Cerebellar cortex (tissue), 1 donor: ENCODE results near the gene CNOT6.

Experiments used
- DNase-seq: peaks from one replicate; pipeline ENCODE4 v3.0.0-alpha.2; 2015; ENCODE audit warnings: low spot score

The CNOT6 gene

DNA sequence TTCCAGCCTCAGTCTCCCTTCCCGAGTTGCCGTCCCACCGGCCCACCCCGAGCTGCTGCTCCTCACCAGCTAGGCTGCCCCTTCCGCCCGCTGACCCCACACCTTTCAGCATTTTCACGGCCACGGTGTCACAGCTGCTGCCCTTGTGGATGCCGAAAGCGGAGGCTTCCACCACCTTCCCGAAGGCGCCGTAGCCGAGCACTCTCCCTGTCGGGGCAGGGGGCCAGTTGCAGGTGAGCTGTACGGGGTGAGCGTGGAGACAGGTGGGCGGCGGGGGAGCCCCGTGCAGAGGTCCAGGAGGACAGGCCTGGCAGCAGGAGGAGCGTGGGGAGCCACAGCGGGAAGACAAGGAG, 125.4 kb downstream of the CNOT6 start:
- DNase-seq, result no peak

DNA sequence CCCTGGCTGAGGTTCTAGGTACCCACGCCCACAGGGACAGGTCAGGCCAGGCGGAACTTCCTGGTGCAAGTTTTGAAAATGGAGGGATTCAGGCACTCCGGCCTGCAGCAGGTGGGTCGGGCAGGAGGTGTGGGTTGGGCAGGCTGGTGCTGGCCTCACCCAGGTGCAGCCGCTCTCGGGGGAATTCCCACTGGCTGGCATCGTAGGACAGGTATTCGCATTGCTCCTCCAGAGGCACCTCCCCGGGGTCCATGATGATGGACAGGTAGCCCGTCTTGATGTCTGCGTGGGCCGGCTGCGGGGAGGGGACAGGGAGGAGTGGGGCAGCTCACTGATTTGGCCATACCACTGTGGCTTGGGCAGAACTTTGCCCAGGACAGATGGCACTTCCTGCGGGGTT, 125.8 kb downstream of the CNOT6 start:
- no peak for DNase-seq

DNA sequence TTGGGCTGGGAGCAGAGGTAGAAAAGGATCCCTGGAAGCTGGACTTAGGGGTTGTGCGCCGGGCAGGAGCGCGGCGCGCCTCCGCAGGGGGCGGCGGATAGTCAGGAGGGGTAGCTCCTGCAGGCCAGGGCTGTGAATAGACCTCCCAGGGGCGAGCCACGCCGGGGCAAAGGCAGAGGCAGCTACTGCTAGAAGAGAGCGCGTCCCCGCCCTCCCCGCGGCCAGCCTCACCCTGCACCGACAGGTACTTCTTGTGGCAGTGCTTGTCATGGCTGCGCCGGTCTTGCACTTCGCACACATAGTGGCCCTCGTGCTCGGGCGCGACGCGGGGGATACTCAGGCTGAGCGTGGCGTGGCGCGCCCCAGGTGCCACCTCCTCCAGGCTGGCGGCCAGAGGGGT, 127.1 kb downstream of the CNOT6 start:
- DNase-seq, result no peak

DNA sequence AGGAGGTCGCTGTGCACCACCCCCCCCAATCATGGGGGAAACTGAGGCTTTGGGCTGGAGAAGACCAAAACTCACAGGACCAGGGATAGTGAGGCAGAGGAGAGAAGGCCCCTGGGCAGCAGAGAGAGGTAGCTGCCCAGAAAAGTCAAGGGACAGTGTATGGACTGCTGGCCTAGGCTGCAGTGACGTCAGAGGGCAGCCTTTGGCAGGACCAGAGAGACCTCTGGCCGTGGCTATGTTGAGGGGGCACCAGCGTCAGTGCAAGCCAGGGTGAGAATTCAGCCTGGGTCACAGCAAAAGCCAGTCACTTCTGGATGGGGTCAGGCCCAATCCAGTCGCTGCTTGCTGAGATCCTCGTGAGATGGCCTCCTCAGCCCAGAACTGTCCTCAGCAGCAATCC, 128.7 kb downstream of the CNOT6 start:
- DNase-seq, result no peak

DNA sequence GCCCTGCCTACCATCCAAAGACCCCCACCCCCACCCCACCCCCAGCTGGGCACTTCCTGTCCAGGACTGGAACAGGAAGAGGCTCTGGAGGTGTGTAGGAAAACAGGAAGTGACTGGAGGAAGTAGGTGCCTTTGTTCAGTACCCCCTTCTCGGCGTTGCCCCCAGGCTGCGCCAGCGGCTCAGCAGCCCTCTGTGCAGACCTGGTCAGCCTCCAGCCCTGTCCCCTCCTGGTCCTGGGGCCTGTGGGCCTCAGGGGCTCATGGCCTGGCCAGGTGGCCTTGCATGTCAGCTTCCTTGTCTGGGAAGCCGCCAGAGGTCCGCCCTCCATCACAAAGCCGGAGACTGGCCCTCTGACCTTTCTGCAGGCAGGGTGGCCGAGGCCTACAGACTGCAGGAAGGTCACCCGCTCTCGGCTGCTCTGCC, 129.2 kb downstream of the CNOT6 start:
- DNase-seq, result no peak

DNA sequence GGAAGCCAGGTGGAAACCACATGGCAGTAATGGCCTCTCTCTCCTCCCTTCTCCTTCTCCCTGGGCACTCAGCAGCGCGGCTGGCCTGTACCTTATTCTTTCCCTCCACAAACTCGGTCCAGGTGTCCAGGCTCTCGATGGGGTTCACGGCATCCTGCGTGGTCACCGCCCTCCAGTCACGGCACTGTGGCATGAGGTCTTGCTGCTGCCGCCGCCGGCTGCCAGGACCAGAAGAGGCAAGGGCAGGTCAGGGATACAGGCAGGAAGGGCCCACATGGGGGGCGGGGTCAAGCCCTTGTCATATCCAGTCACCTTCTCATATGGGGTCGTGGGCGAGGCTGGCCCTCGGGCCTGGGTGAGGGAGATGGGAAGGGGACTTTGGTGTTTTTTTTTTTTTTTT, 129.7 kb downstream of the CNOT6 start:
- DNase-seq, result no peak

DNA sequence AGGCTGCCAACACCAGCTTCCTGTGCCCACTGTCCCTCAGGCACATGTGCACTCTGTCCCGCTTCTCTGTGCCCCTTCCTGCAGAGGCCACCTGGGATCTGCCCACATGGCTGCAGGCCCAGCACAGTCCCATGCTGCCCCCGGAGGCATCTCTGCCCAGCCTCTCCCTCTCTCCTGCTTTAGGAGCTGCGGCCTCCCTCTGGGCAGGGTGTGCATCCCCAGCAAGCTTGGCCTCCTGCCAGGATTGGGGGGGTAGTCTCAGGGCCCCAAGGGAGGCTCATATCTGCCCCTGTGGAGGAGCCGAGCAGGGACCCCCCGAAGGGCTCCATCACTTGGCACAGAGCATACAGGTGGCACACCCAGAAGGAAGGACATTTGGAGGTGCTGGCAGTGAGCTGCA, 130.4 kb downstream of the CNOT6 start:
- DNase-seq, result no peak

DNA sequence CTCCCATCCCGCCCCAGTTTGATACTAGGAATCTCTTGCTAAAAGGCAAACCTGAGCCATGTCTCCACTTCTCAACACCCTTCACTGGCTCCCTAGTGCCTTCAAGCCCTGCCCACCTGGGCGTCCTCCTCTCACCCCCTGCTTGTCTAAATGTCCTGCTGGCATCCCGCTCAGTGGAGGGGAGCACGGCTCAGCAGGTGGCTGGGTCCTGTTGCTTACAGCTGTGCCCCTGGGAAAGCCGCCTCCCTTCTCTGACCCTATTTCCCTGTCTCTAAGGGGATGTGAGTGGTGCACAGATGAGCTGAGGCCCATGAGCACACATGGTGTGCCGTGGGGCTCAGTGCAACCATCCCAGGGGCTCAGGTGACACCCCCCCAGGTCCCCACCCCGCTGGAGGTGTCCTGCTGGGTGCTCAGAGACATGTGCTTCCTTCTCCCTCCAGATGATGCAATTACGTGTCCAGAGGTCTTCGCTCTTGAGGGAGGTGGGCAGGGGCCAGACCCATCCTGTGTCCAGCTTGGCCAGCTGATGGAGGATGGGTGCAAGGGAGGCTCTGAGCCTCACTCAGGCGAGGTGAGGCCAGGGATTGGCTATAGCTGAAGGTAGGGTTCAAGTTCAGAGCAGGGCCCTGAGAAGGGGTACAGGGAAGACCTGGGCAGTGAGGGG, 131.1 kb downstream of the CNOT6 start:
- no peak for DNase-seq

DNA sequence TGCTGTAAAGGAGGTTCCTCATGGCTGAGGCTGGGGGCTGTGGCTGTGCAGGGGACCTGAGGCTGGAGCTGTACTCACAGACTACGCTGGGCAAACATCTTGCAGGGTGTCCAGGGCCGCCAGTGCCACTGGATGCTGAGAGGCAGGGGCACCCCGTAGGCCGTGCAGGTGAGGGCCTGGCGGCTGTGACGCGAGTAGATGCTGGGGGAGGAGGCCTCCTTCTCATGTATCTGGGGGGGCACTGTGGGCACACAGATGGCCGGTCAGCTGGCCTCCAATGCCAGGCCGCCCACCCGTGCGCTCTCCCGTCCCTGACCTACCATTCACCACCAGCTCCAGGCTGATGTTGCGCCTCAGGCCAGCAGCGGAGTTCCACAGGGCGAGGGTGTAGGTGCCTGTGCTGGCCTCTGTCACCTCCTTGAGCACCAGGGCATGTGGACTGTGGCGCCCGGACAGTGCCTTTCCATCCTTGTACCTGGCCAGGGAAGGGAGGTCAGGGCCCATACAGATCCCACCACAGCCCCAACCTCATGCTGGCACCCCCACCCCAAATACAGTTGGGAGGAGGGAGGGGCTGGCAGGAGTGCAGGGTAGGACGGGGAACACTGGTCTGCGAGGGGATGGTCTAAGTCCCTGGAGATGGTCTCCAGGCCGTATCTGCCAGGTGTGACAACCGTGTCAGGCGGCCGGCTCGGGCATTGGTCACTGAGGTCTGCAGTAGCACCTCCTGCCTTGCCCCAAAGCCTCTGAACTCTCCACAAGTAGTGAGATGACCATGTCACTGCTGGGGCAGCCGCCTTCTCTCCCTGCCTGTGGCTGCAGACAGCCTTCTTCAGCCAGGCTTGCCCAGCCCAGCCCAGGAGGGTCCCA, 131.8 kb downstream of the CNOT6 start:
- DNase-seq, result no peak

DNA sequence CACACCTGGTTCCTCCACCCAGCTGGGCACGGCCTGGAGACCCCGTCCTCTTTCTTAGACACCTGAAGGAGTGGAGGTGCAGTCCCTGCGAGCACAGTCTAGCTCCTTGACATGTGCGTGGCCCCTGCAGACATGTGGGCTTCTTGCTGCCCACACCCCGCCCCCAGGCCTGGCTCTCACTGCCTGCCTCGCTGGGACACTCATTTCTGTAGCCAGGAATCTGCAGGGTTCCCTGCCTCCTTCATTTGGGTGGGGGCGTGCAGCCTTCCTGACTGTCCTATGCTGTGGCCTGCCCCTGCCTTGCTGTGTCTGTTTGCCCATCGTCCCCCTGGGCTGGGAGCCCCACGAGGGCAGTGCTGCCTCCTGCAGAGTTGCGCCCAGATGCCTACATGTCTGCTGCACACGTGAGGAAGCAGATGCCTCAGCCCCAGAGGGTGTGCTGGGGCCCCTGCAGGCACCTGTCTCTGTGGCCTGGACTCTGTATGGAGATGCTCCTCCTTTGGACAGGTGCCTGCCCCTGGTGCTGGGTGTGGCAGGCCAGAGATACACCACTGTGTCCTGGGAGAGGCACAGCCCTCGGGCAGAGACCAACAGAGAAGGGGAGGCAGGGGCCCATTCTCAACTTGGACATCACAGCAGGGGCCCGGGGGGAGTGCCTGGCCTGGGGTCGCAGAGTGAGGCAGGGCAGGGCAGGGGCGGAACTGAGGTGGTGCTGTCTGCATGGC, 132.6 kb downstream of the CNOT6 start:
- DNase-seq, result no peak

DNA sequence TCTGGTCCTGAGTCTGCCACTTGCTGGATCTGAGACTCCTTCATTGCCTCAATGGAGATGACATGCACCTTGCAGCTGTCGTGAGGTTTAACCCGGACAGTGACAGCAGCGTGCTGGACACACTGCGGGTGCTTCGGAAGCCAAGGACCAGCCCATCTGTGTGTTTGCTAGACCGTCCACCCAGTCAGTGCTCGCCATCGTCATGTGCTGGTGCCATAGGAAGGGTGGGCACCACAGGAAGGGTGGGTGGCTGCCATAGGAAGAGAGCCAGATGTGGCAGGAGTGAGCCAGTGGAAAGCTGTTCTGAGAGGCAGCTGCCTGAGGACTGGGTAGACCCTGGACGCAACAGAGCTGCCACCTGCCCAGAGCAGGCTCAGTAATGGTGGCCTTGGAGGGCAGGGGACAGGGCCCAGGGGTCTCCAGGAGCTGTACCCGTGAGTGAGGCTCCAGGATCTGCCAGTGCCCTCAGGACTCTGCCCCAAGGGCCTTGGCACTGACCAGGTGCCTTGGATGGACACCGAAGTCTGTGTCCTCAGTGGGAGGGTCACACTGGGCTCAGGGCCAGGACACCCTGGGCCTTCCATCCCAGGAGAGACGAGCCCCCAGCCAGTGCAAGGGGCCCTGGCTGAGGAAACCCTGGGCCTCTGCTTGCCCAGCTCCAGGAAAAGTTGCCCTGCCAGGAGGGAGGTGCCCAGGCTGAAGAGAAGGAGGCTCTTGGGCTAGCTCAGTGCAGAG, 133.4 kb downstream of the CNOT6 start:
- no peak for DNase-seq
